ENCODE measurements around the gene TCF7.

The TCF7 gene

DNA sequence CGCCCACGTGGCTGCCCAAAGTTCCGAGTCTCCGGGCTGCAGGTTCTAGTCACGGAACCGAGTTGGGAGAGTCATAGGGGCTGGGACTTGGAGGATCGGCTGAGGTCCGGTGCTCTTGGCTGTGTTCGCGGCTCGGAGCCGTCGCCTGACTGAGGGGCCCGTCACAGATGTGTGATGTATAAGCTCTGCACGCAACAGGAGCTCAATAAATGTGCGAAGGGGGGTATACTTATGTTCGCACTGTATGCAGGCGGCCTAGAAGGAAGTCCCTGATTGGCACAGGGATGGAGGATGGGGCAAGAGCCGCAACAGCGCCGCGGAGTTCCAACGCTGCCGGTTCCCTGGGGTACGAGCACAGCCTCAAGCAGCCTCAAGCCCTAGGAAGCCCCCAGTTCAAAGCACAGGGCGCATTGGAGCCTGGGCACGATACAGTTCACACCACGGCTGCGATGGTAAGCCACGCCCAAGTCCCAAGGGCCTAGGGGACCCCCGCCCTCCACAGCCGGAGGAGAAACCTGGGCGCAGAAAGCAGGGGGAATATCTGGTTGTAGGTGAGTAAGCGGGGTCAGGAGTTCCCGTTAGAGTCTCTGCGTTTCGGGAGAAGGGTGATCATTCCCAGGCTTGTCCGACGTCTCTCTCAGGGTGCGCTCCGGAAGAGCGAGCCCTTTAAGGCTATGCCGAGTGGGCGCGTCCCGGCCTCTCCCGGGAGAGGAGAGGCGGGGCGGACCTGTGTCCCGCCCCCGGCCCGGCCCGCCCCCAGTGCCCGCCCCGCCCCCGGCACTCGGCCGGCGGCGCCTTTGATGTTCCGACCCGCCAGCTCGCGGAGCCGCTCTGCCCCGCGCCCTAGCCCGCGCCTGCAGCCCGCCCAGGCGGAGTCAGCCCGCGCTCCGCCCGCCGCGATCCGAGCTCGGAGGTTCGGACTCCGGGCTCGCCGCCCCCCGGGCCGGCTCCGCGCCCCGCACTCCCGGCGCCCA lies at the start of gene TCF7:
TSS of gene TCF7 (plus strand) at position 780 of the 974 bp plus-strand sequence. CDS start 226 bp downstream, outside the sequence.
- peak; percentile 87 for DNase-seq

- DNase-seq: no peak
Measured at GRCh38 chr5:134069553-134069952, 44.9 kb upstream of the TCF7 start.

DNA sequence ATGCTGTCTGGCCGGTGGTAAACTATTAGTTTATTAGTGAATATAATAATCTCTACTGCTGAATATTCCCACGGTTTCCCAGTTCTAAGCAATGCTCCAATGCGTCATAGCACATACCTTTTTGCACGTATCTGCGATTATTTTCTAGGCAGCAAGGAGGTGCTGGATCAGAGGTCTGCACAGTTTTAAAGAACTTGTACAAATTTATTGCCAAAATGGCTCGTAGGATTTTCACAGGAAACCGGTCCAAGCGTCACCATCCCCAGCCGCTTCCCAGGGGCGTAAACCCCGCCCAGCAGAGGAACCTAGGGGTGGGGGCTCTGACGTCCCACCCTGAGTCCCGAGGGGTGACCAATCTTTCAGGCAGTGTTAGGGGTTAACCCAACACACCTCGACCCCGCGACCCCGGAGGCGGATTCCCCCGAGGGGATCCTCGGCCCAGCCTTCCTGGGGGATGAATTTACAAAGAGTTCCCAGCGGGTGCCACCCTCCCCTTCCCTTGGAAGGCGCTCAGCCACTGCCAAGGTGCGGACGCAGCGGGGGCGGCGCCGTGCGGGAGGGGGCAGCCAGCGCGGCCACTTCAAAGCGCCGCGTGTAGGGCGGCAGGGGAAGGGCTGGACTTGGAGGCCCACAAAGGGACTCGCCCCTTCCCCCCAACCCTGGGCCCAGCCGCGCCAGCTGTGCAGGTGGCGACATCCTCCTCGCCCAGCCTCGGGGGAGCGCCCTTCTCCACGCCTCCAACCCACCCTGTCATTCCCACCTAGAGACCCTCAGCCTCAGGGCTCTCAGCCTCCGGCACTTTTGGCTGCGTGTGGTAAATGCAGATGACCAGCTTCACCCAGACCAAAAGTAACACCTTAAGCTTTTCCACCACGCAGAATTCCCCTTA lies 43.5 kb upstream of the TCF7 start:
- DNase-seq: peak; percentile 64

DNA sequence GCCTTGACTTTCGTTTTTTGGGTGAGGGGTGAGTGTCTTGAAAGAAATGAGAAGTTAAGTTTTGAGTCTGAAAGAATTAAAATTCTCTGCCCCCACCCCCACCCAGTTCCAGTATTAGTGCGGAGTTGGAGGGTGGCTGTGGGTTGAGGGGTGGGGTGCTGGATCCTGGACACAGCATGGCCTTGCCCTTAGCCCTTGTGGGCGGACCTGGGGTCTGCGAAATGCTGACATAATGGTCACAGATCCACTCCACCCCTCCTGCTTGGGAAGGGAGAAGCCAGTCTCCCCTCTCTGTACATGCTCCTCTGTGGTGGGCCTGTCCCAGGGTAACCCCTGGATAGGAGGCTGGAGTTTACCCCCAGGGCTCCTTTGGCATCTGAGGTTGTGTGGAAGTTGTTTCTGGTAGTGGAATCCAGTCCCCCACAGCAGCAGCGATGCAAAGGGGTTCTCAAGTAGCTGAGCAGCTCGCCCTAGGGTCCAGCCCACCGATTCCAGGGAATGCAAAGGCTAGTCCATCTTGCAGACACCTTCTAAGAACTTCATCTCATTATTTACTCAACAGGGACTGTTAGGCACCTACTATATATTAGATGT lies 42.8 kb upstream of the TCF7 start:
- DNase-seq: no peak

DNA sequence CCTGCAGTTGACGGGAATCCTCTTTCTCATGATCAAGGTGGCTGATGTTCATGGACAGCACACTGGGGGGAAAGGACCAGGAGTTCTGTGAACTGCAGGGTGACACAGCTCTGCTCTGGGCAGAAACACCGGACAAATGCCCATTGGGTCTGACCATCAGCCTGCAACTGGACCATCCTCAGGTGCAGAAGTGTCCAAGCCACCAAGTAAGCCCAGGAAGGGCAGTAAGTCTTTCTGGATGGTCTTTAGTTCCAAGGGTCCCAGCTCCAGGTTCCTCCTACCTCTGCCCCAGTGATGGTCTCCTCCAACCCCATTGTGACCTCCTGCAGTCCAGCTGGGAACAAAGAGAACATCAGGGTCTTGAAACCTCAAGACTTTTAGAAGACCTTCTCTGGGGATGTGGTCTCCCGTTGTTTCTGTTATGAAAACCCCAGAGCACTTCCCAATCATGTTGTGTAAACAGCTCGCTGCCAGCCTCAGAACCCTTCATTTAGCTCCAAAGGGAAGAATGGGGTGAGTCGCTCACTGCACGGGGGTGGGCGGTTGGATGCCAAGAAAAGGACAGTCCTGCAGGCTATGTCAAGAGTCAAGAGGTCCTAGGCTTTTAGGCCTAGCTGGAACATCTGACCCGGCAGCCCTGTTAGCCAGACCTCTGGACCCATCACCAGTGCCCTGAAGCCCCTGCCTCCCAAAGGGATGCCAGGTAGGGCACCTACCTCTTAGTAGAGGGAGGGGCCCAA lies 41.8 kb upstream of the TCF7 start:
- DNase-seq: no peak

- DNase-seq: no peak
Measured at GRCh38 chr5:134073404-134073803, 41.1 kb upstream of the TCF7 start.

DNA sequence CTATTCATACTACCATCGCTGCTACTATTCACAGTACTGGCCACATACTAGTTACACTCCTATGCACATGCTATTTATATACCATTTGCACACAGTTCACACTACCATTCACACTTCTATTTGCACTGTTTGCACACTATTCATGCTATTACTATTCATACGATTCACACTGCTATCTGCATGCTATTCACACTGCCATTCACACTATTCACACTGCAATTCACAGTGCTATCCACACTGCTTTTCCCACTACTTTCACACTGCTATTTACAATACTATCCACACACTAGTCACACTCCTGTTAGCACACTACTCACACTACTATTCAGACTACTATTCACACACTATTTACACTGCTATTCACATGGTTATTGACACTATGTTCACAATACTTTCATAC lies 39.4 kb upstream of the TCF7 start:
- no peak for DNase-seq

DNA sequence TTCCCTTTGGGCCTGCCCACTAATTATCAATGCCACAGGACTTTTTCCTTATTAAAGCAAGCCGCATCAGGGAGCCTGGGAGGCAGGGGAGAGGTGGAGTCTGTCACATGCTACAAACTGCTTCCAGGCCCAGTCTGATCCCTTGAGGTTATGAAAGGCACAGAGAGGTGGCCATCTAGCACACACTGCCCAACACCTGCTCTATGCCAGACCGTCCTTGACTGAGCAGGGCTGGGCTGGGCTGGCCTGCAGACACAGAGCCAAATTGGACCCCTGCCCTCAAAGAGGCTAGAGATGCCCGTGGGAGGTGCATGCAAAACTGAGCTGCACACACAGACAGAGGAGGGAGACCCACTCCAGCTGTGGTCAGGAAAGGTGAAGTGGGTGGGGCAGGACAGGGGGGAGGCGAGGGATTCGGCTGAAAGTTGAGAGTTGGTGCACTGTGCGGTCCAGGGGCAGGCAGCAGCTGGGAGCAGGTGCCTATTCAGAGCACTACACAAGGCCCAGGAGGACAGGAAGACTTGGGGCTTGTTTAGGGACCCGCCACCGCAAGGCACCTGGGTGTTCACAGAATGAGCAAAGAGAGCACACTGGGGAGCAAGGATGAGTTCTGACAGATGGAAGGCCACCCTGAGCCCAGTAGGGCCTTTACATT lies 36.4 kb upstream of the TCF7 start:
- DNase-seq: no peak

GRCh38 chr5:134079748-134080581 lies 34.5 kb upstream of the TCF7 start:
- no peak for DNase-seq

- no peak for DNase-seq
Measured at GRCh38 chr5:134082264-134082992, 32.1 kb upstream of the TCF7 start.

DNA sequence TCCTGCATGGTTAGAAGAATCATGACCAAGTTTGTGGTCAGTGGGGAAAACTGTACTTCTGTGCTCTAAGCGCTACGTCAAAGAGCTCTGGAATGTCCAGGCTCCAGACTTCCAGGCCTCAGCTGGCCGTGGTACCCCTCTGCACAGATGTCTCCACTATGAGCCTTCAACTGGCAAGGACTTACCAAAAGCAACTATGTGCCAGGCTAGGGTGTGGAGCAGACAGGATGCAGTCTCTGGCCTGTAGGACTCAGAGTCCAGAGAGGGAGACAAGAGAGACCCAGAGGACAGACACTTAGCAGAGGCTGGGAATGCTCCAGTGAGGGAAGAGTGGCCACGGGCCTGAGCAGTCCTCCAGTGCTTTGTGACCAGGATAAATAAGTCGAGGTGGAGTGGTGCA lies 31.0 kb upstream of the TCF7 start:
- no peak for DNase-seq

DNA sequence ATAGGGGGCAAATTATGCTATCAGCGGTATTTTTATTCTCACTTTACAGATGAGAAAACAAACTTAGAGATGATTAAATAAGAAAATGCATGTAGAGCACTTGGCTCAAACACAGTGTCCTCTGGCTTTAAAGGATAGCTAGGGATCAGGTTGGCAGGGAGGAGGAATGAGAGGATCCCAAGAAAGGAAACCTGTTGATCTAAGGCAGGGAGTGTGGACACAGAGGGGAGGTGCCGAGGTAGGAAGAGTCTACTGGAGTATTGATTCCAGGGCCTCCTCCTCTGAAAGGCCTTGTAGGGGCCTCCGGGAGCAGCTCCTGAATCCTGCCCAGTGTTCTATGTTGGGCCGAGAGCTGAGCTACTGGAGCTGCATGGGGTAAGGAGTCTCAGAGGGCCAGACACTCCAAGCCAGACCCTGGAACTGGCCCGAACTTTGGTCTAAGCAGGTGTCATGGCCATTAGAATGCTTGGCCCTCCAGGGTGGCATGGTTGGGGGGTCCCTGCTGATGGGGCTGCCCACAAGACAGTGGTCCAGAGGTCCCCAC lies 30.4 kb upstream of the TCF7 start:
- no peak for DNase-seq

DNA sequence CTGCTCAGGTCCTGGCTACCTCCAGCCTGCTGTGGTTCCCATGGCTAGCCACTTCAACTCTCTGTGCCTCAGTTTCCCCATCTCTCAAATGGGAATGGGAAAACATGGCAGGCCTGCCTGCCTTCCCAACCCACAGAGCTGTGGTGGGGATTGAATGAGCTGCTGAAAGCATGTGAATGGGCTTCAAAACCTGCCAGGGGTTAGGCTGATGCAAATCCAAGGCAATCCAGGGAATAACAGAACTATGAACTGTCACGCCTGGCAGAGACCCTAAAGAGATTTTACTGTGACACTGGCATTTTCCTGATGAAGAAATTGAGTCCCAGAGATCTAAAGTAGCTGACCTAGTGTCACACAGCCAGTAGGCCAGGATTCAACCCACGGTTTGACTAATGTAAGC lies 29.9 kb upstream of the TCF7 start:
- DNase-seq: no peak

- no peak for DNase-seq
Measured at GRCh38 chr5:134085411-134085810, 29.1 kb upstream of the TCF7 start.

DNA sequence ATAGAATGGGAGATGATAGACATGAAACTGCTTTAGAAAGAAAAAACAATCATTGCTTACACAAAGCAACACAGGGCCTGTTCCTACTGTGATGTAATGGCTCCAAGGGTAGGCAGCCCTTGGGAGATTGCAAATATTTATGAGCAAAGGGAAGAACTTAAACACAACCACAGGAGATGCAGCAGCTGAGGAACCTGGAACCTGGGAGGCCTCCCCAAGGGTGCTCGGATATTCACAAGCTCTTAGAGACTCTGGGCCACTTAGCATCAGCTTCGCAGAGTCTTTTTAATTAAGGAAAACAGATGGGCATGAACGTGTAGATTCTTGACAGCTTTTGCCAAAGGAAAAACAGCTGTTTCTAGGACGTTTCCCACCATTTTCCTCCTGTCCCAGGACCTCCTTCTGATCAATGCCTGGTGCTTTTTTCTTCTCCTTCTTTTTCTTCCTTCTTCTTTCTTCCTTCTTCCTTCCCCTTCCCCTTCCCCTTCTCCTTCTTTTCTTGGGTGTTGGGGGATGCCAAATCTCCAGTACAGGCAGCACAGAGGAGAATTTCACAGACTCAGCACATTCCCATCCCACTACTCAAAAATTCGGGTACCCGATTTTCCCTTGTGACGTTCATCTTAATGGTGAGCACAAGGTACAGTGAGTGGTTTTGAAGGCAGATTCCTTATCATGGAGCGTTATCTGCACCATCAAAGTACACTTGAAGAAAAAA lies 28.1 kb upstream of the TCF7 start:
- DNase-seq: no peak

DNA sequence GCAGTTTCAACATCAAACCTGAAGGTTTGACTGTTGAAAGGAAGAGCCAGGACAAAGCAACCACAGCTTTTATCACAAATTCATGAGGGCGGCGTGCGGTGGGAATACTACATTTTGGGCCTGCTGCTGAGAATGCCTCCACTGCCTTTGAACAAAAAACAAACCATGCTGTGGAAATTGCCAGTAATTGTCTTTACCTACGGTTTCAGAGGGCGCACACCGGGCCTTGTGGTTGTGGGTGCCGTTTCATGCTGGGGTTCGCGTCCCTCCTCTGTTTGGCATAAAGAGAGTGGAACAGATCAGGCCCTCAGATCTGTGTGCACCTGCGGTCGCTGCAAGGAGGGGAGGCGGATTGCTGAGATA lies 27.6 kb upstream of the TCF7 start:
- DNase-seq: no peak

DNA sequence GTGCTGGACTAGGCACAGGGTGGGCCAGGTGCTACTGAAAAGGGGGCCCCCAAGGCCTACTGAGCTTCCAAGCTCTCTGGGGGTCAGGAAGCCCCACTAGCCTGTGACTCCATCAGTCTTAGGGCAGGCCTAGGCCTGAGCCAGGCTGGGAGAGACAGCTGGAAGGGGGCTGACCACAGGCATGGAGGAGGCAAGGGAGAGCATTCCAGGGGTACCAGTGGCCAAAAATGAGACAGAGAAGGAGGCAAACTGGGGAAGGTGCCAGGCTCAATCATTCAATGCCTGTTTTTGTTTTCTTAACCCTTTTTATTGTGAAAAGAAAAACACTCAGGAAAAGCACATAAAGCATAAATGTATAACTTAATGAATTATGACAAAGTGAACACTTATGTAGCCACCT lies 26.2 kb upstream of the TCF7 start:
- DNase-seq: no peak

GRCh38 chr5:134088994-134089560 lies 25.4 kb upstream of the TCF7 start:
- DNase-seq: no peak

GRCh38 chr5:134090522-134090921 lies 24.0 kb upstream of the TCF7 start:
- DNase-seq: no peak
